Tibial nerve (tissue), 3 donors: ENCODE measurements around the gene SV2B.

Experiments
- POLR2A ChIP-seq, 2 donors: fragments of 450-650 bp; IDR thresholded peaks; one replicate each; pipeline ENCODE4 v1.6.1; 2017; ENCODE audit warnings: antibody characterized with exemption in 2 of 2, mild to moderate bottlenecking in 2 of 2, moderate library complexity in 2 of 2
- TF ChIP-seq, protein P1 (sequence below), 5 experiments: fragments of 200-600 bp in 3 of 5; fragments of 450-650 bp in 2 of 5; sonication (generic) in 3 of 5; IDR thresholded peaks; one replicate each; pipeline ENCODE4 v1.5.1; 2016 to 2019; ENCODE audit warnings: antibody characterized with exemption in 5 of 5, mild to moderate bottlenecking in 3 of 5, moderate library complexity in 2 of 5

DNA sequence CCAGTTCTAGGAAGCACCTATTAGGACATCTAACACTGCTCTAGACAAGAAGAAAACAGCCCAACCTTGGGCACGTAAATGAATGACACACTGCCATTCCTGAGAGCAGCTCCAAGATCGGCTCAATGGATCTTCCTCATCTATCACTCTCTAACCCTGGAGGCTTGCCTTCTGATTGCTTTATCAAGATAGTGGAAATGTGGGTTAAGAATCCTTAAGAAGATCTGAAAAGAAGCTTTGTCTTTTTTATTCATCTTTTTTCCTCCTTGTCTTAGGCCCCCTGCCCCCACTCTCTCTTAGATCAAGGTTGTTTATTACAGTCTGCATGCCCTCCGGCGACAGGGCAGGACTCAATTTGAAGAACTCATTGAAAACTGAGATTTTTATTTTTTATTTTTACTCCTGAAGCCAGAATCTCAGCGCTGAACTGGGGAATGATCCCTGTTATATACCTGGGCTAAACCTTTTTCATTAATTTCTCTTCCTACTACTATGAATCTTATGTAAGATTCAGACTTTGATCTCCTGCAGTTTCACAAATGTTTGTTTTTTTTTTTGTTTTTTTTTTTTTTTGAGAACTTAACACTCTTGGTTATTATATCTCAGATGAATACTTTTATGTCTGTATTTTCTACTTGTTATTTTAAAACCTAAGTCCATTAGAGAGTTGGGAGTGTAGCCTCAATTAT, 219.5 kb downstream of the SV2B start:
- TF ChIP-seq, protein P1, sequence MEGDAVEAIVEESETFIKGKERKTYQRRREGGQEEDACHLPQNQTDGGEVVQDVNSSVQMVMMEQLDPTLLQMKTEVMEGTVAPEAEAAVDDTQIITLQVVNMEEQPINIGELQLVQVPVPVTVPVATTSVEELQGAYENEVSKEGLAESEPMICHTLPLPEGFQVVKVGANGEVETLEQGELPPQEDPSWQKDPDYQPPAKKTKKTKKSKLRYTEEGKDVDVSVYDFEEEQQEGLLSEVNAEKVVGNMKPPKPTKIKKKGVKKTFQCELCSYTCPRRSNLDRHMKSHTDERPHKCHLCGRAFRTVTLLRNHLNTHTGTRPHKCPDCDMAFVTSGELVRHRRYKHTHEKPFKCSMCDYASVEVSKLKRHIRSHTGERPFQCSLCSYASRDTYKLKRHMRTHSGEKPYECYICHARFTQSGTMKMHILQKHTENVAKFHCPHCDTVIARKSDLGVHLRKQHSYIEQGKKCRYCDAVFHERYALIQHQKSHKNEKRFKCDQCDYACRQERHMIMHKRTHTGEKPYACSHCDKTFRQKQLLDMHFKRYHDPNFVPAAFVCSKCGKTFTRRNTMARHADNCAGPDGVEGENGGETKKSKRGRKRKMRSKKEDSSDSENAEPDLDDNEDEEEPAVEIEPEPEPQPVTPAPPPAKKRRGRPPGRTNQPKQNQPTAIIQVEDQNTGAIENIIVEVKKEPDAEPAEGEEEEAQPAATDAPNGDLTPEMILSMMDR (IDR thresholded peaks at IDR 0.05), result no peak
- TF ChIP-seq POLR2A (IDR thresholded peaks at IDR 0.05), result no peak
